ENCODE measurements around the gene THBD.

DNA sequence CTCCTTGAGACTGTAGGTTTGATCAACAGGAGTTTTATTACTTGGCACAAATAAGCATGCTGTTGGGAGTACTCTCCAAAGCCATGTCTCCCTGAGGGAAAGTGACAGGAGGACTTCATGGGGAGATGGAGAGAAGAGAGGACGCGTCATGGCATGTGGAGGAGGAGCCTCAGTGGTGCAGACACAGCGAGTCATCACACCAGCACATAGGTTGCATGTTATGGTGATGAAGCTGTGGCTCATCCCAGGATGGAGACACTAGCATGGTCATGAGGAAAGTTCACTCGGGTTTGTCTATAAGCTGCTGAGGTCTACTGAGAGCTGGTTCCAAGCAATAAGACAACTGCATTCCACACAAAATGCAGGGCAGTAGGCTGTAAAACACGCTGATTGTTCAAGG lies 27.5 kb downstream of the THBD start:
- TF ChIP-seq, protein P1, sequence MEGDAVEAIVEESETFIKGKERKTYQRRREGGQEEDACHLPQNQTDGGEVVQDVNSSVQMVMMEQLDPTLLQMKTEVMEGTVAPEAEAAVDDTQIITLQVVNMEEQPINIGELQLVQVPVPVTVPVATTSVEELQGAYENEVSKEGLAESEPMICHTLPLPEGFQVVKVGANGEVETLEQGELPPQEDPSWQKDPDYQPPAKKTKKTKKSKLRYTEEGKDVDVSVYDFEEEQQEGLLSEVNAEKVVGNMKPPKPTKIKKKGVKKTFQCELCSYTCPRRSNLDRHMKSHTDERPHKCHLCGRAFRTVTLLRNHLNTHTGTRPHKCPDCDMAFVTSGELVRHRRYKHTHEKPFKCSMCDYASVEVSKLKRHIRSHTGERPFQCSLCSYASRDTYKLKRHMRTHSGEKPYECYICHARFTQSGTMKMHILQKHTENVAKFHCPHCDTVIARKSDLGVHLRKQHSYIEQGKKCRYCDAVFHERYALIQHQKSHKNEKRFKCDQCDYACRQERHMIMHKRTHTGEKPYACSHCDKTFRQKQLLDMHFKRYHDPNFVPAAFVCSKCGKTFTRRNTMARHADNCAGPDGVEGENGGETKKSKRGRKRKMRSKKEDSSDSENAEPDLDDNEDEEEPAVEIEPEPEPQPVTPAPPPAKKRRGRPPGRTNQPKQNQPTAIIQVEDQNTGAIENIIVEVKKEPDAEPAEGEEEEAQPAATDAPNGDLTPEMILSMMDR (conservative IDR thresholded peaks at IDR 0.05; ENCODE audit: low read depth in 2 of 2): no peak
- TF ChIP-seq CREB1 (CRISPR knock-in tag; IDR thresholded peaks at IDR 0.05; ENCODE audit: low read depth) (no peak), EZH2 (IDR thresholded peaks at IDR 0.05; ENCODE audit: low read depth, unreplicated experiment) (no peak), POLR2AphosphoS5 (IDR thresholded peaks at IDR 0.05; ENCODE audit: low read depth) (no peak), EZH2phosphoT487 (IDR thresholded peaks at IDR 0.05; ENCODE audit: unreplicated experiment) (no peak), JUNB (IDR thresholded peaks at IDR 0.05; ENCODE audit: unreplicated experiment) (no peak)
- TF ChIP-seq, protein P2, sequence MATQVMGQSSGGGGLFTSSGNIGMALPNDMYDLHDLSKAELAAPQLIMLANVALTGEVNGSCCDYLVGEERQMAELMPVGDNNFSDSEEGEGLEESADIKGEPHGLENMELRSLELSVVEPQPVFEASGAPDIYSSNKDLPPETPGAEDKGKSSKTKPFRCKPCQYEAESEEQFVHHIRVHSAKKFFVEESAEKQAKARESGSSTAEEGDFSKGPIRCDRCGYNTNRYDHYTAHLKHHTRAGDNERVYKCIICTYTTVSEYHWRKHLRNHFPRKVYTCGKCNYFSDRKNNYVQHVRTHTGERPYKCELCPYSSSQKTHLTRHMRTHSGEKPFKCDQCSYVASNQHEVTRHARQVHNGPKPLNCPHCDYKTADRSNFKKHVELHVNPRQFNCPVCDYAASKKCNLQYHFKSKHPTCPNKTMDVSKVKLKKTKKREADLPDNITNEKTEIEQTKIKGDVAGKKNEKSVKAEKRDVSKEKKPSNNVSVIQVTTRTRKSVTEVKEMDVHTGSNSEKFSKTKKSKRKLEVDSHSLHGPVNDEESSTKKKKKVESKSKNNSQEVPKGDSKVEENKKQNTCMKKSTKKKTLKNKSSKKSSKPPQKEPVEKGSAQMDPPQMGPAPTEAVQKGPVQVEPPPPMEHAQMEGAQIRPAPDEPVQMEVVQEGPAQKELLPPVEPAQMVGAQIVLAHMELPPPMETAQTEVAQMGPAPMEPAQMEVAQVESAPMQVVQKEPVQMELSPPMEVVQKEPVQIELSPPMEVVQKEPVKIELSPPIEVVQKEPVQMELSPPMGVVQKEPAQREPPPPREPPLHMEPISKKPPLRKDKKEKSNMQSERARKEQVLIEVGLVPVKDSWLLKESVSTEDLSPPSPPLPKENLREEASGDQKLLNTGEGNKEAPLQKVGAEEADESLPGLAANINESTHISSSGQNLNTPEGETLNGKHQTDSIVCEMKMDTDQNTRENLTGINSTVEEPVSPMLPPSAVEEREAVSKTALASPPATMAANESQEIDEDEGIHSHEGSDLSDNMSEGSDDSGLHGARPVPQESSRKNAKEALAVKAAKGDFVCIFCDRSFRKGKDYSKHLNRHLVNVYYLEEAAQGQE (IDR thresholded peaks at IDR 0.05; ENCODE audit: unreplicated experiment): no peak
